B cell (primary cell): ENCODE measurements around the gene KLHL1.

Source experiments
- EZH2 ChIP-seq: IDR thresholded peaks from 2 replicates; pipeline ENCODE4 v1.6.1; 2012; ENCODE audit warnings: borderline replicate concordance, low read depth, mild to moderate bottlenecking, moderate library complexity, low read length; ENCODE audit not compliant: insufficient read depth, poor library complexity, severe bottlenecking
- TF ChIP-seq, protein P1 (sequence below): fragments of 200-600 bp; IDR thresholded peaks from one replicate; pipeline ENCODE4 v1.8.0; 2022; ENCODE audit warnings: antibody characterized with exemption, mild to moderate bottlenecking

DNA sequence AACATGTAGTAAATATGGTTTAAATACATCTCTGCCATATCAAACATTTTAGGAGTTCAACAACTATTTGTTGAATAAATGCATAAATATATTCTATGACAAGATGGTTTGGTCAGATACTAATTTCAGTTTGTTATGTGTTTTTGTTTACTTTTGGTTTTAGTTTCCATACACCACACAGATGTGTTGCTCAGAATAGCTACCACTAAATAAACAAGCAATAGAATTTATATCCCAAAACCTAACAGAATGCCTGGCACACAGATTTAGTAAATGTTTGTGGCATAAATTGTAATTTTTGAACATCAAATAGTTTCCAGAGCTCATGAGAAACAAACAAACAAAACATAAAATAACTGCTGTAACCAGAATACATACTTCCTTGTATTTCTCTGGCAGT, 127.5 kb downstream of the KLHL1 start:
- no peak for TF ChIP-seq EZH2
- TF ChIP-seq, protein P1, sequence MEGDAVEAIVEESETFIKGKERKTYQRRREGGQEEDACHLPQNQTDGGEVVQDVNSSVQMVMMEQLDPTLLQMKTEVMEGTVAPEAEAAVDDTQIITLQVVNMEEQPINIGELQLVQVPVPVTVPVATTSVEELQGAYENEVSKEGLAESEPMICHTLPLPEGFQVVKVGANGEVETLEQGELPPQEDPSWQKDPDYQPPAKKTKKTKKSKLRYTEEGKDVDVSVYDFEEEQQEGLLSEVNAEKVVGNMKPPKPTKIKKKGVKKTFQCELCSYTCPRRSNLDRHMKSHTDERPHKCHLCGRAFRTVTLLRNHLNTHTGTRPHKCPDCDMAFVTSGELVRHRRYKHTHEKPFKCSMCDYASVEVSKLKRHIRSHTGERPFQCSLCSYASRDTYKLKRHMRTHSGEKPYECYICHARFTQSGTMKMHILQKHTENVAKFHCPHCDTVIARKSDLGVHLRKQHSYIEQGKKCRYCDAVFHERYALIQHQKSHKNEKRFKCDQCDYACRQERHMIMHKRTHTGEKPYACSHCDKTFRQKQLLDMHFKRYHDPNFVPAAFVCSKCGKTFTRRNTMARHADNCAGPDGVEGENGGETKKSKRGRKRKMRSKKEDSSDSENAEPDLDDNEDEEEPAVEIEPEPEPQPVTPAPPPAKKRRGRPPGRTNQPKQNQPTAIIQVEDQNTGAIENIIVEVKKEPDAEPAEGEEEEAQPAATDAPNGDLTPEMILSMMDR = no peak
